H7 (cell line): Measurements from ENCODE around the gene ABI3BP. TPM values are rescaled to one million over a fixed set of nuclear protein-coding genes. Genes with fewer than 3 reads are reported as not detected.
A peak's percentile ranks its signal among the peaks of the same experiment; 100 is the strongest.

Source experiments
- DNase-seq: peaks from one replicate; pipeline ENCODE4 v3.0.0; 2012
- H3K27me3 ChIP-seq: 2 replicates; pipeline ENCODE4 v1.6.0; 2011; ENCODE audit warnings: mild to moderate bottlenecking, low read length; ENCODE audit not compliant: control insufficient read depth, insufficient read depth
- H3K36me3 ChIP-seq: replicated peaks from 2 replicates; pipeline ENCODE4 v1.5.1; 2011; ENCODE audit warnings: low read length; ENCODE audit not compliant: control insufficient read depth, insufficient read depth
- H3K4me3 ChIP-seq: 2 replicates; pipeline ENCODE4 v1.5.1; 2011; ENCODE audit warnings: low read depth, mild to moderate bottlenecking, control low read depth, low read length, moderate library complexity; ENCODE audit not compliant: insufficient read depth
- total RNA-seq: library from RNA; depleted of rRNA; stranded (reverse); fragments of >200 nt; shearing (Covaris generic); gene quantifications from 2 replicates; pipeline ENCODE4 v1.2.3, GENCODE V29; 2014

Gene ABI3BP
- total RNA-seq, 1 experiment from 2014 or later = 0.03 TPM

DNA sequence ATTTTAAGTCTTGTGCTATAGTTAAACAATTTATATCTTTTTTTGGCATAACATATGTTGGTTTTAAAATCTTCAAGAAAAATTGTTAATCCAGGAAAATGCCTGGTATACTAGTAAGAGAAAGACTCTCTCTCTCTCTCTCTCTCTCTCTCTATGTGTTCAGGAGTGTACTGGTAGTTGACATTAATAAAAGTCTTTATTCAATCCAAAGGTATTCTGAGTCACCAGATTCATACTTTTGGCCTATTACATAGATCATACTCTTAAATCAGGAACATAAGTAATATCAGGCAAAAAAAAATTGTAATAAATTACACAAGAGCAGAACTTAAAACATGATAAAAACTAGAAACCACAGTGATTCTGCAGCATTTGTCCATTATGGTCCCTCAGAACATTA, 213.7 kb downstream of the ABI3BP start:
- H3K27me3 ChIP-seq = no peaks in the 10 kb centered on the region
- H3K36me3 ChIP-seq = no peaks in the 10 kb centered on the region
- DNase-seq = no peak
- no peak overlapping the region for H3K4me3 ChIP-seq

DNA sequence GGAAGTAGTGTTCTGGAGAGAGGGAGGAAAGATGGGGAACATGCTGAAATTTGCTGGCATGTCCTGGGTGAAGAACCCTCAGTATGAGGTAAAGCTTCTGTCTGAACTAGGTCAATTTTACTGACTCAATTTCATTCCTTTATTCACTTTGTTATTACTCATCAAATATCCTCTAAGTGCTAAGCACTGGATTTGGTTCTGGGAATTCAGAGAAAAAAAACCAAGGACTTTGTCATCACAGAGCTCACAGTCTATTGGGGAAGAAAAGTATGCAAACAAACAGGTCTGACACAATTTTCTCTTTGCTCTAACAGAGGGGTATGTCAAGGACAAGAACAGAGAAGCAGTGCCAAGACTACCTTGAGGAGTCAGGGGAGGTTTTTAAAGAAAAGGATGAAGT, 215.9 kb downstream of the ABI3BP start:
- no peaks in the 10 kb centered on the region for H3K36me3 ChIP-seq
- no peaks in the 10 kb centered on the region for H3K27me3 ChIP-seq
- DNase-seq = no peak
- H3K4me3 ChIP-seq = no peak overlapping the region

DNA sequence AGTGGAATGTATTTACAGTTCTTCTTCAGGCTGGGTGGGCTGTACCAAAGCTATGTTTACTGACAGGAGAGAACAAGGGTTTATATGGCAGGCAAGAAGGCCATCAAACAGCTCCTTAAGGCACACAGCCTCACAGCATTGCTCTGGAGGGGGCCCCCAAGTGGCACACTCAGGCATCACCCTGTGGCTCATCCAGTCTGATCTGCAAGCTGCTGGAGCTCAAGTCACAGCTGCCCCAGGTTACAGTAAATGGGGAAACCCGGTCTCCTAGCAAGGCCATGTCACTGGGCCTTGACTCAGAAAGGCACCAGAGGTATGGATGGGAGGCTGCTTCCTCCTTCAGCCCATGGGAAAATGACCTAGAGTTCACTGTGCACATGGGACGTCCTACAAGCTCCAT, 216.5 kb downstream of the ABI3BP start:
- no peak for DNase-seq

DNA sequence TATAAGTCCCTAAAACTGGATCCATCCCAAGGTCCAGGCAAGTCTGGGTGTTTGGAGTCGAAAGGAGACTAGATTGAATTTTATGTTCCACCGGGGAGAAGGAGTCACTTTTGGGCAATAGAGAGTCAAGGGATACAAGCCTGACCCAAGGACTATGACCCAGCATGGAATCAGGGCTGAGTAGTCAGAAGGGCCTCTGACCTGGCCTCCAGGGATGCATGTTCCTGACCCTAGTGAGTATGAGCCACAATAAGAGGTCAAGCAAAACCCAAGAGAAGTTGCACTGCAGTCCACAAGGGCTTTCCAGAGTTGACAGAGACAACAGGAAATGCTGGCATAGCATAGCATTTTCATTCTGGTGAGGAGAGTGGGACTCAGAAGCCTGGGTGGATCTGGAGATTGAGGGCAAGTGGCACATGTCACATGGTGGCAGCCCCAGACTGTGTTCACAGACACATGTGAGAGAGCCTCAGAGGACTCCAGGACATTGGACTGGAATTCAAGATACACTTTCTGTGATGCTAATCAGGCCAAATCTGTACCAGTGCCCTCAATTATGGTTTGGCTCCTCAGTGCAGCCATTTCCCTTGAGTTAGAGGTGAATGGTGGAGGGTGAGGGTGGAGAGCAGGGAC, 217.0 kb downstream of the ABI3BP start:
- H3K36me3 ChIP-seq = no peaks in the 10 kb centered on the region
- no peak overlapping the region for H3K4me3 ChIP-seq
- no peak for DNase-seq
- no peaks in the 10 kb centered on the region for H3K27me3 ChIP-seq

More for the DNA sequence above, 216.5 kb downstream of the ABI3BP start:
- Histone ChIP-seq H3K4me3 (no peak overlapping the region), H3K27me3 (no peaks in the 10 kb centered on the region), H3K36me3 (no peaks in the 10 kb centered on the region)

DNA sequence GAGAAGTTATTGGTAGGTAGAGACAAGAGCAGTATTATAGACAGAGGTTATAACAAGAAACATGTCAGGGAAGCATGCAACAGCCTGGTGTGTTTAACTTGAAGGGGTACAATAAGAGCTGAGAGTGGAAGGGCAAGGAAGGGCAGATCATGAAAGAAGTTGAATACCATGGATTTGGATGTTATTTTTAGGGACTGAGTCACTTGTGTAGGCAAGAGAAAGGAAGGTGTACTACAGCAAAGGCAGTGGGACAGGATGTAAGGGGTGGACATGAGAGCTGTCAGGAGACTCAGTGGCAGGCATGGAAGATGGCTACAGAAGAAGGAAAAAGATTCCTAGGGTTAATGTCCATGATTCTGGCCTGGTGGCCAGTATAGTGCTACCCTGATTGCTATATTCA, 217.6 kb downstream of the ABI3BP start:
- no peaks in the 10 kb centered on the region for H3K27me3 ChIP-seq
- DNase-seq = no peak
- no peak overlapping the region for H3K4me3 ChIP-seq
- no peaks in the 10 kb centered on the region for H3K36me3 ChIP-seq

DNA sequence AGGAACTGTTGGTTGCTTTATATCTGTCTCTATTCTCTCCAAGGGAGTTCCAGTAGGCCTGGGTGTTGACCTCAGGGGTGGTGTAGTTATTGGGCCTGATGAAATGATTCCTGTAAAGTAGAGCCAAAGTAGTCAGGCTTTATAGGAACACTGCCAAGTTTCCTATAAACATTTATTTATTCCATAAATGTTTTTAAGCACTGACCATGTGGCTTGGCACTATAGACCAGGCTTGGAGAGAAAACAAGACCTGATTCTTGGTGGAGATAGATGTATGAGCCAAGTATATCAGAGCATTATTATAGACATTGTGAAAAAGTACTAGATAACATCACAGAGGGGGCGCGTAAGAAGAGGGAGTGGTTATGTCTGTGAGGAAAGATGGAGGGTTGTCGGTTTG, 218.0 kb downstream of the ABI3BP start:
- no peak for DNase-seq
- no peak overlapping the region for H3K4me3 ChIP-seq
- H3K36me3 ChIP-seq = no peaks in the 10 kb centered on the region
- no peaks in the 10 kb centered on the region for H3K27me3 ChIP-seq

DNA sequence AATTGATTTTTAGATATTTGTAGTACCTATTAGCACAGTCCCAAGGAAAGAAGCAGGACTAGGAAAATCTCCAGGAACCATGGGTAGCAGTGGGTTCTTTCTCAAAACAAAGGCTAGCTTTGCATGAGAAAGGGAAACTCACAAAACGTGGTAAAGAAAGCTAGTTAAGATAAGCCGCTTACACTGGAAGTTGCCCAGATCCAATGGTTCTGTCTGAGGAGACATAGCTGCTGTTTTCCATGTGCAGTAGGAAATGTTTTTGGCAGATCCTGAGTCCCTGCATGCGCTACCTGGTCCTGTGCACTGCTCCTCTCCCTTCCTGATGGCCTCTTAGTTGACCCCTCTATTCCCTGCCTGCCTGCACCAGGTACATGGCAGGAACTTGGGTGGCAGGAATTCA, 223.5 kb downstream of the ABI3BP start:
- Histone ChIP-seq H3K36me3 (no peaks in the 10 kb centered on the region), H3K27me3 (no peaks in the 10 kb centered on the region), H3K4me3 (no peak overlapping the region)
- peak; percentile 48 for DNase-seq

DNA sequence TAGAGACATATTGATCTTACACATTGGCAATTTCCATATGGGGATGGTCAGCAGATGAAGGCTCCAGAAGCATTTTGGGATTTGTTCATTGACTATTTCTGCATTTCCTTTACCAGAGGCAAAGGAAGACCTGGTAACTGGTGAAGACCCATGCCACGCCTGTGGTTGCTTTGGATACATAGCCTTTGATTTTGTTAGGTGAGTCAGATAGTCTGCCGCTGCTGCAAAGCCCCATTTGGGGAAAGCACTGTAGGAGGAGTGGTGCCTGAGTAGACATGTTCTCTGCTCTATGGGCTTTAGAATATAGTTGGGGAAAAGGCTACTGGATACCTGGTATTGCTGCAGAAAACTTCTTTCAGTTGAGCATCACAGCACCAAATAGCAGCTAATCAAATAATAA, 227.2 kb downstream of the ABI3BP start:
- Histone ChIP-seq H3K36me3 (no peaks in the 10 kb centered on the region), H3K4me3 (no peak overlapping the region), H3K27me3 (no peaks in the 10 kb centered on the region)
- no peak for DNase-seq

DNA sequence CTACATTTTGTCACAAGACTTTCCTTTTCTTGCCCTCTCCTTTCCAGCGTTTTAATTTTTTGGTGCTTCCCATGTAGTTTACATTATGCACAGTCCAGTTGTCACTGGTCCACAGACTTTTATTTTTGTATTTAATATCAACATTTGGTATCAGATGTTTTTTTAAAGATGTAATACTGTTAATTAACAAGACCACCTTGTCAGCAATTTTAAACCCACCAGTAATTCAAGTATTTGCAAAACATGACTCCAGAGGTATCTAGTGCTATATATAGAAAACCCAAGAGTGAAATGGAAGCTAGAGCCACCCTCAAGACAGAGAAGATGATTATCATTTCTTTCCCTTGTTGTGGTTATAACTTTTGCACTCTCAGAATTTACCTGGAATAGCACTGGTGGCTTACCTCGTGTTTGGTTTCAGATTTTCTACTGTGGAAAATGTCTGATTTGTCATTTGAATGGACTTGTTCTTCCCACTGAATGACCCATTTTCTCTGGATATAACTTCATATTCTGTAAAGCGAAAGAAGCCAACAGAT, 227.7 kb downstream of the ABI3BP start:
- no peaks in the 10 kb centered on the region for H3K36me3 ChIP-seq
- H3K4me3 ChIP-seq = no peak overlapping the region
- H3K27me3 ChIP-seq = no peaks in the 10 kb centered on the region
- no peak for DNase-seq

DNA sequence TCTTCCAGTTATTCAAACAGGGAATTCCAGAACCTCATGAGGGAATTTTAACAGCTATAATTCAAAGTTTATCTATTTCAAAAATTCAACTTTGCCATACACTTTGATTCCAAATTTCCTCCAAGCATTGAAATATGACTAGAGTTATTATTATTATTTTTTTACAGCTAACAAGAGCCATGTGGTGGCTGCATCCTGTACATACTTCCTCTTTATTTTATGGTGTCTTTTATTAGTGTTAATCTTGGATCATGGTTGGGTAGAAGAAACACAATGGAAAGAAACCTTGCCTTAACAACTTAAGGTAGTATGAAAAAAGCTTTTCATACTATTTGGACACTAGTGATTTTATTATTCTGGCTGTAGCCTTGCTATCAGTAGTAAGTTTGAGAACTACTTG, 231.3 kb downstream of the ABI3BP start:
- Histone ChIP-seq H3K36me3 (no peaks in the 10 kb centered on the region), H3K27me3 (no peaks in the 10 kb centered on the region), H3K4me3 (no peak overlapping the region)
- no peak for DNase-seq

DNA sequence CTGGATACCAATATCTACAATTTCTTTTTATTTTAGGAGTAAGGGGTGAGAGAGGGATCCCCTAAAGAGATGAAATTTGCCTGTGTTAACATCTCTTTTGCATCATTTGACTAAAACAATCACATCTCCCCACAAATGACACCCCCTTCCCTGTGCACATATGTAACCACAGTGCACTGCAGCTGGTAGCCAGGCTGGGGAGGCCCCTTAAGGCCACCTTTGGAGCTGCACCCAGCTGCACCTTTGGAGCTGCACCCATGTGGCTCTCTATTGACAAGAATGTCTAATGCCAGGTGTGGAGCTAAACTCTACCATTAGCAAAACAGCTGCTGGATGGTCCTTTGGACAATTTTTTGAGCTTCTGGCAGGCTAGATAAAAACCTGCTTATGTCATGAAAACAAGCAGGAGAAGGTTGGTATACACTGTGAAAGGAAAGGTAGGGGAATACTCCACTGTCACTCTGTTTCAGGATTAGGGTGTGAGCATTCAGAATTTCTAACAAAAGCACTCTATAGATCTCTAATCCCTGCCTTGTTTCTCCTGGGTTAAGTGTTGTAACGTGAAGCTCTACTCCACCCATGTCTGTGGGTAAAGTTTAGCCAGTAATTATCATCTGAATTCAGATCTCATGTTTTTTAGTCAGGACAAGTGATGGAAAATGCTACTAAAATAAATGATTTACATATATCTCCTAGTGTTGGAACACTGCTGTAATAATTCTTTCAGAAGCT, 231.8 kb downstream of the ABI3BP start:
- no peaks in the 10 kb centered on the region for H3K36me3 ChIP-seq
- H3K4me3 ChIP-seq = no peak overlapping the region
- DNase-seq = peak; percentile 18
- H3K27me3 ChIP-seq = no peaks in the 10 kb centered on the region

DNA sequence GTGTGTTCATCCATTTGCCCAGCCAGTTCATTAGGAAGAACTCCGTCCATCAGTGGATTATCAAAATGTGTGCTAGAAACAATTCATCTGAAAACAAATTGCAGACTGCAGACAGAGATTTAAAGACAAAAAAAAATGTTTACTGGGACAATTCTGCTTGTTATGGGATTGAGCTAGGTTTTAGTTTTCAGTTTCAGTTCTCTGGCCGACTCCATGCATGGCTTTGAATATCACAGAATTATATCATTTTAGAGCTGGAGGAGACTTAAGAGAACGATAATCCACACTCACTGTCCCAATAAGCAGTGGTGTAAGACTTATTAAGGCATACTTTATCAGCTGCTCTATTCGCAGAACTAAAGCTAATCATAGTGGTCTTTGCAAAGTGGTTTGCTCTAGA, 232.8 kb downstream of the ABI3BP start:
- no peak overlapping the region for H3K4me3 ChIP-seq
- no peak for DNase-seq

DNA sequence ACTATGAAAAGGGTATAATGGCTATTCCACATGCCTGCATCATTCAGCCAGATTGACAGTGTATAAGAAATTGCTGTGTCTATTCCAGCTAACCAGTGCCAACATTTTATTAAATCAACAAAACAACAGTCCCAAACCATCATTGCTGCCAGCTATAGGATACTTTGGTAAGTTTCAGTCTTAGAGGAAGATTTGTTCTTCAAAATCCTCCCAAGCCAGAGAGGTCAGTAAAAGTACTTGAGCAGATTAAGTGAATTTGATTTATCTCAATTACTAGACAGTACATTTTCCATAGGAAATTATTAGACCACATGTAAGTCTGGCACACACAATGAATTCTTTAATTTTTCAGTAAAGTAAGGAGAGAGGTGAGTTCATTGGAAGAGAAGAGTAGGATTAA, 233.3 kb downstream of the ABI3BP start:
- H3K4me3 ChIP-seq = no peak overlapping the region
- no peaks in the 10 kb centered on the region for H3K36me3 ChIP-seq
- no peaks in the 10 kb centered on the region for H3K27me3 ChIP-seq
- DNase-seq = no peak

More for the DNA sequence above, 232.8 kb downstream of the ABI3BP start:
- no peaks in the 10 kb centered on the region for H3K27me3 ChIP-seq
- no peaks in the 10 kb centered on the region for H3K36me3 ChIP-seq

DNA sequence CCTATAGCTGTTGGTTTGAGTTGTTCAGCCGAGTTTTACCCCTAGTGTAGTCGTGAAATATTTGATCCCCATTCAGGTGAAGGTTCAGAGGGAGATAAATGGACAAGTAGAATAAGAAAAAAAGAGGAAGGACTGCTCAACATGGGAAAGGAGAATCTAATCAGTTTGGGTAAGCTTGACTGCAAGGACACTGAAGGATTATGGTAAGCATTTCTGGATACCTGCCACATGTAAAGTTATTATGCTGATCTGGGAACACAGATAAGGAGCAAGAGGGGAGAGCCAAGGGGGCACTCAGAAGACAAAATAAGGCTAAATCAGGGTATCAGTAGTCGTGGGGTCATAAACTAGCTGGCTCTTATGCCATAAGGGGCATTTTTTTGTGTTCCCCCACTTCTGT, 234.1 kb downstream of the ABI3BP start:
- no peak for DNase-seq
- no peaks in the 10 kb centered on the region for H3K27me3 ChIP-seq
- no peak overlapping the region for H3K4me3 ChIP-seq
- no peaks in the 10 kb centered on the region for H3K36me3 ChIP-seq

DNA sequence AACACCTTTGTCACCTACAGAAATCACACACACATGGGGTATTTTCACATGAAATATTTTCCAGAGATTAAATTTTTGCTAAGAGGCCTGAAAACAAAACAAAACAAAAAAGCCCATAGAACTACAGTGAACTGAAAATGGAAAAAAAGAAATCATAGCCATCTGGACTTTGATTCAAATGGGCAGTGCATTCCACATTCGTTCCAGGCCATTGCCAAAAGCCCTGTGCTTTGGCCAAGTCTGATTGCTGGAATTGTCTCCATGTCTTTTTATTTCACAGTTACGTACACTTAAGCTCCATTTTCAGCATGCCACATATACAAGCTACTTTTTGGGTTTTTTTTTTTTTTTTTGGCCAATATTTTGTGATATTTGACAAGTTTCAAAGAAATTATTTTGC, 236.8 kb downstream of the ABI3BP start:
- Histone ChIP-seq H3K27me3 (no peaks in the 10 kb centered on the region), H3K4me3 (no peak overlapping the region), H3K36me3 (no peaks in the 10 kb centered on the region)
- no peak for DNase-seq
